CD4-positive, alpha-beta T cell treated with Interleukin-4 for 4 hours (primary cell): Measurements from ENCODE around the gene SLC30A9.

Source experiments
- DNase-seq: peaks from one replicate; pipeline ENCODE4 v3.0.0-alpha.2; 2020

The SLC30A9 gene

DNA sequence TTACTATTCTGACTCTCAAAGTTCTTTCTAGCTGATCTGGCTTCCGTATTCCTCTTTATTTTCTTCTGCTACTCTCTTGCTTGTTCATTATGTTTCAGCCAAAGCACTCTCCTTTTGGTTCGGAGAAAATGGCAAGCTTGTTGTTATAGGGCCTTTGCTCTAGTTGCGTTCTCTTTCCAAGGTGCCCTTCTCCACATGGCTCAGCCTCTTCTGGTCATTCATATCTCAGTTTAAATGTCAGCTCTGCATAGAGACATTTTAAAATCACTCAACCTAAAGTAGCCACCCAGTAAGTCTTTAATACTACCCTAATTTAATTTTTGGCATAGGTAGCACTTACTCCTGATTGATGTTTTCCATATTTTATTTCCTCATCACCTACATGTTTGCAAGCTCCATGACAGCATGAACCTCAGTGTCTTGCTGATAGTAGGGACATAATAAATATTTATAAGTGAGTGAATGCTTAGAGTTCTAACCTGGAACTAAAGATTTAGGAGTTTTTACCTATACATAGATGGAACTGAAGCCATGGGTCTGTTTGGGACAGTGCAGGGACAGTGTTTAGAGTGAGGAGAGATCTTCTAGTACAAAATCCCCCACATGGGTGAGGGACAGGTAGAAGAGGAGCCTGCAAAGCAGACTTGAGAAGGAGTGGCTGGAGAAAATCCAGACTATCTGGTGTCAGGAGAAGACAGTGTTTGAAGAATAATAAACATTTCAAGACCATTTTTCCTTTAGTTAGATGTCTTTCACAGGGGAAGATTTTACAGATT, 17.9 kb downstream of the SLC30A9 start:
- no peak for DNase-seq

DNA sequence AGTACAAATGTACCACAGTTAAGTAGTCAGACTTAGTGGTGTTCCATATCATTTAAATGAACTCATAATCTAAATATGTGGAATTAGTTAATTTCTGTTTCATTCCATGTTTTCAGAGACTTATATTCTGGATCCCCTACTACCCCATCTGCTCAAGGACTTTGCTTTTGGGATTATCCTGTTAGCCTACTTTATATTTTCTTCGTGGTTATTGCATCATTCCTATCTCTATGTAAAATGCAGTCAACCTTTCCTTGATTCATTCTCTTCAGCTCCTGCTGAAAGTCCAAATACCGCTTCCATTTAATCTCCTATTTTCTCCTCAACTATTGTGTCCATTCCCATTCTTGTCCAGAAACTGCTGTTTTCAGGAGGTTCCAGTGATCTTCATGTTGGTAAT, 25.1 kb downstream of the SLC30A9 start:
- DNase-seq = no peak

DNA sequence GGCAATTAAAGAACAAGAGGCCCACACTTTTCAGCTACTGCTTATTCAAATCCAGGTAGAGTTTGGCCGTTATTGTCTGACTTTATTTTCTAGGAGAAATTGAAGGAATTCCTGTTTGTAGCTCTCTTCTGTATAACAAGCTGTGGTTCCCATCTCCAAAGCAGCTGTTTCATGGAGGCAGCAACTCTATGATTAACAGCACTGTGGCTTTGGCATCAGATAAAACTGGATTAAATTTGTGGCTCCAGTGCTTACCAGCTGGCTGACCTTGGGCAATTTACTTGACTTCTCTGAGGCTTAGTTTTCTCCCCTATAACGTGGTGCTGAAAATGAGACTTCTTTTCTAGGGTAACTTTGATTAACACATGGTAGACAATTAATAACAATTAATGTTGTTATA, 28.1 kb downstream of the SLC30A9 start:
- DNase-seq = no peak

- no peak for DNase-seq
These were observed 58.1 kb downstream of the SLC30A9 start for GRCh38 chr4:42048394-42048793.

GRCh38 chr4:42050516-42051249, 60.4 kb downstream of the SLC30A9 start:
- DNase-seq = no peak

- no peak for DNase-seq
These were observed 76.1 kb downstream of the SLC30A9 start for GRCh38 chr4:42066402-42066801.

DNA sequence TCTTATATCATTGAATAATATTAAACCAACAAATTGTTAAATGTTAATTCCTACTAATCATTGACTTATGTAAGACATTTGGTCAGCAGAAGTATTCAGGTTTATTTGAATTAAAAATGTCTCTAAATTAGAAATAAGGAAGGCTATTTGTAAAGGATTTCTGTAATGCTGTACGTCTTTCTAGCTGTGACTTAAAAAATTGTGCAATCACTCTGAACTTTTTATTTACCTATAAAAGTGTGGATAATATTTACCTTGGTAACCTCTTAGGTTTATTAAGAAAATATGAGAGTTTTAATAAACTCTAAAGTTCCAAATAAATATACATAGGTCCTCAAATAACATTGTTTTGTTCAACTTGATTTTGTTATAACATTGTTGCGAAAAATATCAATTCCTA, 76.9 kb downstream of the SLC30A9 start:
- no peak for DNase-seq

DNA sequence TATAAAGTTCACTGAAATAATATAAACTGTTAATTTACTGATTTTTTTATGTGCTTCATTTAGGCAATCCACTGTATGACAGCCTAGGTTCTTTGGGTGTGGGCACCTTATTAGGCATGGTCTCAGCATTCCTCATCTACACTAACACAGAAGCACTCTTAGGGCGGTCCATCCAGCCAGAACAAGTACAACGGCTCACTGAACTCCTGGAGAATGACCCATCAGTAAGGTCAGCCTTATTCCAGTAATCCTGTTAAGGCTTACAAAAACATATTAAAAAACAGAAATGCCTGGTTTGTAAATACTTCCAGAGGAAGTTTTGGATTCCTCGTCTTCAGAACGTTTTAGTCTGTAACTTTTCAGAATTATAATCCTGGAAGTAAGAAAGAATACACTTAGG, 80.1 kb downstream of the SLC30A9 start:
- no peak for DNase-seq

- no peak for DNase-seq
These were observed 84.0 kb downstream of the SLC30A9 start for GRCh38 chr4:42074294-42074693.

DNA sequence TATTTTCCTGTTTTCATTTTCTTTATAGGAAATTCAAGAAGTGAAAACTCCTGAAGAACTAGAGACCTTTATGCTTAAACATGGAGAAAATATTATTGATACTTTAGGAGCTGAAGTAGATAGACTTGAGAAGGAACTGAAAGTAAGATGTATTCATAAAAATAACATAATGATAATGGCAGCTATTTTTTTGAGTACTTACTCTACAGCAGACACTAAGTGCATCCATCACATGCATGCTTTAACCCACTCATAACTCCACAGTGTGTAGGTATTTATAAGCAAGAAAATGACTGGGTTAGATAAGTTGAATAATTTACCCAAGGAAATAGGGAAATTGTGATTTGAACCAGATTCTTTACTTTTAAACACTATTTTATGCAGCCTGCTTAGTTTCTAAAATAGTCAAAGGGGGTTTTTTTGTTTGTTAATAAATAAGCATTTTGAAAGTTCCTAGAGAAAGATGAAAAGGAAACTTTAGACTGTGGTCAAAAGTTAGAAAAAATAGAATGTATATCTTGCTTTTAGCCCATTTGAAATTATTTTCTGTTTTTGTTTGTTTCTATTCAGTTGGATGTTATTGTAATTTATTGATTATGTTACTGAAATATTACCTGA, 88.0 kb downstream of the SLC30A9 start:
- DNase-seq = no peak

GRCh38 chr4:42080306-42080705, 90.0 kb downstream of the SLC30A9 start:
- DNase-seq = no peak

DNA sequence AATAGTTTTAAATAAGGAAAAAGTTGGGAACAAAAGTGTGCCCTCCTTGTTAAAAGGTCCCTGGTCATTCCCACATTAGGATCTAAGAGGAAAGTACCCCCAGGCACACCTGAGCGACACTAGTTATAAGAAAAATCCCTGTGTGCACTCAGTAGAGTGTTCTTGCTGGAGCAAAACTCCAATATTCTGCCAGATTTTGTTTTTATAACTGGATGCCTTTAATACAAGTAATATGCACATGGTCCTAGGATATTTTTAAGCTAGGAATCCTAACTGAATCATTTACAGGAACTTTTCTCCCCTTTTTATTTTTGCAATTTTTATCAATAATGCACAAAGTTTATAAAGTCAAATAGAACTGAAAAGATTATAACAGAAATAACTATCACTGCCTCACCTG, 93.5 kb downstream of the SLC30A9 start:
- no peak for DNase-seq

DNA sequence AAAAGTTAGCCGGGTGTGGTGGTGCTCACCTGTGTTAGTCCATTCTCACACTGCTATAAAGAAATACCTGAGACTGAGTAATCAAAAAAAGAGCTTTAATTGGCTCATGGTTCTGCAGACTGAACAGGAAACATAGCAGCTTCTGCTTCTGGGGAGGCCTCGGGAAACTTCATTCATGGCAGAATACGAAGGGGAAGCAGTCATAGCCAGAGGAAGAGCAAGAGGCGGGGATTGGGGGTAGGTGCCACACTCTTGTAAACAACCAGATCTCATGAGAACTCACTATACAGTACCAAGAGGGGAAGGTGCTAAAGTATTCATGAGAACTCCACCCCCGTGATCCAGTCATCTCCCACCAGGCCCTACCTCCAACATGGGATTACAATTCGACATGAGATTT, 98.1 kb downstream of the SLC30A9 start:
- DNase-seq = no peak

GRCh38 chr4:42101446-42101975, 111.2 kb downstream of the SLC30A9 start:
- DNase-seq = no peak

DNA sequence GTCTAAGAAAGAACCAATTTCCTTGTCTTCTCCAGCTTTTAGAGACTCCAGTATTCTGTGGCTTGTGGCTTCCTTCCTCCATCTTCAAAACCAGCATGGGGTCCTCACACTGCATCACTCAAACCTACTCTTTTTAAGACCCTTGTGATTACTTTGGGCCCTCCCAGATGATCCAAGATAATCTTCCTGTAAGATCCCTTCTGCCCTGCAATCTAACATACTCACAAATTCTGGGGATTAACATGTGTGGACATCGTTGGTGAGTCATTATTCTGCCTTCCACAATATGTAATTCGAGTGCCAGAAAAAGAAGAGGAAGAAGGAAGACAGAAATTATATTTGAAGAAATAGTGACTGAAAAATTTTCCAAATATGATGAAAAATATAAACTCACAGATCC, 114.2 kb downstream of the SLC30A9 start:
- DNase-seq = no peak

GRCh38 chr4:42112846-42113245, 122.5 kb downstream of the SLC30A9 start:
- DNase-seq = no peak

DNA sequence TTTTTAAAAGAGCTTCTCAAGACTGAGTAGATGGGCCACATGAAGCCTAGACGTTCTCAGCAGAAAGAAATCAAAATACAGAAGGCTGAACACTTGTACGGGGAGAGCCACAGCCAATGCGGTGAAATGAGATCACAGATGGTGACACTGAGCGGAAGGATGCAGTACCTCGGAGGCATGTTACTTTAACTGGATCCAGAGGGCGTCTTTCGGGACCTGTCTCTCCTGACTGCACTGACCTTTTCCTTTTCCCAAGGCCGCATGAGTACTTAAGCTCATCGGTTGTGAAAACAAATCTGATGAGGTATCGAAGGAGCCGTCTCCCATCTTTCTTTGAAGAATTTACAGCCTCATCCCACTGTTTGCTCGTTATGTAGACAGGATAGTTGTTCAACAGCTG, 129.6 kb downstream of the SLC30A9 start:
- DNase-seq = no peak

GRCh38 chr4:42122237-42122636, 131.9 kb downstream of the SLC30A9 start:
- DNase-seq = no peak

DNA sequence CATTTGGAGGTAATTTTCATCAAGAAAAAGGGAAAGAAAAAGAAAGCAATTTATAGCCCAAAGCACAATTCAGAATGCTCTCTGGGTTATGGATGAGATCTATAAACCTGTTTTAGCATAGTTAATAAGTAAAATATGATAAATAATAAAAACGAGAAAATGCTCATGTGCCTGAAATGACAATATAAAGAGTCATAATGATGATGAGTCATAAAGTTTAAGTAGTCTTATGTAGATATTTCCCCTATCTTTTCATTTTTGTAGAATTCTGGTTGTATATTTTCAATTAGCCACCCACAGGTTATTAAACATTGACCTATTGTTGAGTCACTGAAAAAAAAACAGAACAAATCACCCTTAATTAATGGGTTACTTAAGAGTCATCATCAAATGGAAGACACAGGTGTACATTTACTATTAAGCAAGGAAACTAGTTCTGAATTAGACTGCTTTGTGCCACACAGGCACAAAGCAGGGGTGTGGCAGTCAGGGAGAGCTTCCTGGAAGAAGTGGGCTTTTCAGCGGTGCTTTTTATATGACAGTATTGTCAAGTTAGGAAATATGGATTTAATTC, 132.8 kb downstream of the SLC30A9 start:
- DNase-seq = no peak

DNA sequence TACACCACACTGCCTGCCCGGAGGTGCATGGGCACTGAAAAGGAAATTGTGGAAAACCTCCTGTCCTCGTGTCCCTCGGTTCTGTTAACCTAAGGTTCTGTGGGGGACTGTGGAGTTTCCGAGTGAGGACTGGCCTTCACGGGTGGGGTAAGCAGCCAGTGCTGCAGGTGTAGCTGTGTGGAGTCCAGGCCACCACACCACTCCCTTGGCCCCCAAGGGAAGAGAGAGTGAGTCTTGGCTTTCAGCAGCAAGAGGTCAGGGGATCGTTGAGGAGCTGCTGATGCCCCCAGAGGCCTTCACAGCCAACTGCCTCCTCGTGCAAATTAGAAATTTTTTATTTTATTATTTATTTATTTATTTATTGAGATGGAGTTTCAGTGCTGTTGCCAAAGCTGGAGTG, 141.8 kb downstream of the SLC30A9 start:
- DNase-seq = no peak

GRCh38 chr4:42133006-42133405, 142.7 kb downstream of the SLC30A9 start:
- DNase-seq = no peak

- no peak for DNase-seq
These were observed 146.0 kb downstream of the SLC30A9 start for GRCh38 chr4:42136371-42136770.
